GM19193 (cell line): ENCODE measurements around the gene ISYNA1.

ENCODE experiments used
- POLR2A ChIP-seq: IDR thresholded peaks from 4 replicates; pipeline ENCODE4 v1.6.1; 2011; ENCODE audit not compliant: insufficient read depth, insufficient read length; ENCODE audit errors: extremely low read depth

Gene ISYNA1

GRCh38 chr19:18437491-18438330 is at the start of gene ISYNA1:
Gene ISYNA1, minus strand, starts transcription at chr19:18438133. Its CDS starts 154 bp downstream, at chr19:18437979.
- TF ChIP-seq POLR2A = no peak

- no peak for TF ChIP-seq POLR2A
Measured at GRCh38 chr19:18486746-18487145, 48.8 kb upstream of the ISYNA1 start.

DNA sequence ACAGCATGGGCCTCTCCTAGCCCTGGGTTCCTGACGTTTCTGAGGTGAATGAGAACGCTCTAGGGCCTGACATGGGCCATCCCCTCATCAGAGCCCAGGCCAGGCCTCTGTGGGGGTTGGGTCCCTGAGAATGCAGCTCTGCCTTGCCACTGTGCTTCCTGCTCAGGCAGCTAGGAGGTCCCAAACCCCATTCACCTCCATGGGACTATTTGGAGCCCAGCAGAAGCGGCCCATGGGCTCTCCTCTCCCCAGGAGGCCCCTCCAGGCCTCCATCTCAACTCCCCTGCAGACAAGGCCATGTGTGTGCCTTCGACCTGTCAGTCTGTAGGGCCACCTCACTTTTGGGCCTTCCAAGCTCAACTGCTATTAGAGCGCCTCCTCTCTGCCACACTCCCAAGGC is 47.1 kb upstream of the ISYNA1 start:
- TF ChIP-seq POLR2A = no peak

- TF ChIP-seq POLR2A = no peak
Measured at GRCh38 chr19:18483119-18483890, 45.4 kb upstream of the ISYNA1 start.

GRCh38 chr19:18481505-18482222 is 43.7 kb upstream of the ISYNA1 start:
- no peak for TF ChIP-seq POLR2A

- TF ChIP-seq POLR2A = no peak
Measured at GRCh38 chr19:18480006-18480691, 42.2 kb upstream of the ISYNA1 start.

- peak; percentile 16 for TF ChIP-seq POLR2A
Measured at GRCh38 chr19:18478545-18479311, 40.8 kb upstream of the ISYNA1 start.

- peak; percentile 4 for TF ChIP-seq POLR2A
Measured at GRCh38 chr19:18477974-18478373, 40.0 kb upstream of the ISYNA1 start.

- TF ChIP-seq POLR2A = no peak
Measured at GRCh38 chr19:18477042-18477779, 39.3 kb upstream of the ISYNA1 start.

GRCh38 chr19:18476507-18477041 is 38.6 kb upstream of the ISYNA1 start:
- no peak for TF ChIP-seq POLR2A

DNA sequence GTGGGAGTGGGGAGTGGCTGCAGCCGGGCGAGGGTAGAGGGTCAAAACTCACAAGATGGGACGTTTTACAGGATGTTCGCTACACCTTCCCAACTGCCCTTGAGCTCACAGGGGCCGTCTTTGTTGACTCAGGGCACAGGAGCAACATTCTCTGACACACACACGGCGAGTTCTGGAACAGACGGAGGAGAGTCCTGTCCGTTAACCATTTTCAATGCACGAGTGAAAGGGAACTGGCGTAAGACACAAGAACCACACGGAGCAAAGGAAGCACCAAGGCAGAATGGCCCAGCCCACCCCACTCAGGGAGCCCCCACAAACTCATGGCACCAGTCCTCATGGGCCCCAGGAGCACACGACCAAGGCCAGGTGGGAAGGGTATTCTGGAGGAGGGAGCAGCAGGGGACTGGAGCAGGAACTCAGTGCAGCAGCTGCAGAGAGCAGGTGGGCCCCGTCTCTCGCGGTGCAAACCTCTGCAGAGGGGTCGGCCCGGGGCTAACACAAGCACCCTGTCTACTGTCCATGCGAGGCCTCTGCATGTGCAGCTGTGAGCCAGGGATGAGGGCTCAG is 37.9 kb upstream of the ISYNA1 start:
- no peak for TF ChIP-seq POLR2A

GRCh38 chr19:18475004-18475453 is 37.1 kb upstream of the ISYNA1 start:
- no peak for TF ChIP-seq POLR2A
